GM12892 (cell line): ENCODE measurements around the gene KCNQ5.
"Not testable (repeated sequence)": the region's sequence is repeated elsewhere in the genome, so short reads cannot be mapped to it uniquely, and the experiment has no call there.

Experiments
- POLR2A ChIP-seq: IDR thresholded peaks from 2 replicates; pipeline ENCODE4 v1.6.1; 2011; ENCODE audit warnings: low read depth, low read length, control low read depth
- POLR2AphosphoS5 ChIP-seq: IDR thresholded peaks from 2 replicates; pipeline ENCODE4 v1.6.1; 2011; ENCODE audit warnings: low read depth, low read length, control low read depth
- TAF1 ChIP-seq: IDR thresholded peaks from 2 replicates; pipeline ENCODE4 v1.6.1; 2011; ENCODE audit warnings: low read depth, mild to moderate bottlenecking, control low read depth, low read length, borderline replicate concordance

- not testable (repeated sequence) for TF ChIP-seq POLR2AphosphoS5, POLR2A, TAF1
Measured at GRCh38 chr6:72580950-72581349, 40.9 kb upstream of the KCNQ5 start.
